PC-9 (cell line): ENCODE measurements around the gene FAM171A1. TPM values are rescaled to one million over a fixed set of nuclear protein-coding genes. Genes with fewer than 3 reads are reported as not detected.

ENCODE experiments used
- BruUV-seq: library from RNA; stranded (reverse); fragments of 400-500 nt; replicated peaks from 2 replicates; lab custom pipeline; 2021; lab: Mats Ljungman, UMichigan
- CTCF ChIA-PET: fragments of 300-600 bp; sonication (Branson Sonifier 250); formaldehyde crosslinking; loops from one replicate; lab custom pipeline; 2022; ENCODE audit warnings: antibody characterized with exemption; lab: Charles Lee
- POLR2A ChIA-PET: fragments of 300-600 bp; sonication (Branson Sonifier 250); formaldehyde crosslinking; loops from one replicate; lab custom pipeline; 2022; ENCODE audit warnings: antibody characterized with exemption; ENCODE audit not compliant: unreplicated experiment; lab: Charles Lee
- DNase-seq, 2 experiments: peaks; one replicate each; pipeline versions ENCODE4 v3.0.0 to v3.0.0-alpha.2; 2015 to 2022; ENCODE audit warnings: mixed read lengths in 1 of 2
- H2AFZ ChIP-seq: fragments of 200-600 bp; sonication (generic); 2 replicates; pipeline ENCODE4 v1.8.1; 2017; ENCODE audit warnings: antibody characterized with exemption
- H3F3A ChIP-seq: fragments of 200-600 bp; sonication (generic); 2 replicates; pipeline ENCODE4 v1.8.1; 2017; ENCODE audit warnings: antibody characterized with exemption, mild to moderate bottlenecking, low read depth; ENCODE audit not compliant: insufficient read depth
- H3K27ac ChIP-seq: fragments of 200-600 bp; sonication (generic); 2 replicates; pipeline ENCODE4 v1.6.1; 2016; ENCODE audit warnings: mixed run types
- H3K27me3 ChIP-seq: fragments of 200-600 bp; sonication (generic); 2 replicates; pipeline ENCODE4 v1.6.1; 2016; ENCODE audit warnings: low read depth, mixed run types; ENCODE audit not compliant: insufficient read depth
- H3K36me3 ChIP-seq: fragments of 200-600 bp; sonication (generic); 2 replicates; pipeline ENCODE4 v1.6.1; 2016; ENCODE audit warnings: low read depth, mixed run types
- H3K4me1 ChIP-seq: fragments of 200-600 bp; sonication (generic); replicated peaks from 2 replicates; pipeline ENCODE4 v1.6.1; 2016; ENCODE audit warnings: mixed run types; ENCODE audit not compliant: insufficient read depth
- H3K4me2 ChIP-seq: fragments of 200-600 bp; sonication (generic); 2 replicates; pipeline ENCODE4 v1.6.1; 2017; ENCODE audit warnings: mixed run types
- H3K4me3 ChIP-seq: fragments of 200-600 bp; sonication (generic); 2 replicates; pipeline ENCODE4 v1.6.1; 2016; ENCODE audit warnings: mixed run types
- H3K79me2 ChIP-seq: fragments of 200-600 bp; sonication (generic); 2 replicates; pipeline ENCODE4 v1.6.1; 2017; ENCODE audit warnings: low read depth, mixed run types
- H3K9me2 ChIP-seq: fragments of 200-600 bp; sonication (generic); 2 replicates; pipeline ENCODE4 v1.8.1; 2017; ENCODE audit warnings: mild to moderate bottlenecking; ENCODE audit not compliant: insufficient read depth
- H3K9me3 ChIP-seq: fragments of 200-600 bp; sonication (generic); 2 replicates; pipeline ENCODE4 v1.8.1; 2016; ENCODE audit warnings: low read depth; ENCODE audit not compliant: insufficient read depth
- H4K20me1 ChIP-seq: fragments of 200-600 bp; sonication (generic); 2 replicates; pipeline ENCODE4 v1.8.1; 2017; ENCODE audit not compliant: insufficient read depth
- CTCF ChIP-seq: fragments of 200-600 bp; sonication (generic); conservative IDR thresholded peaks from 2 replicates; pipeline ENCODE4 v1.6.1; 2017; ENCODE audit warnings: mixed run types, antibody characterized with exemption, mild to moderate bottlenecking, moderate library complexity
- EZH2 ChIP-seq: fragments of 200-600 bp; sonication (generic); IDR thresholded peaks from 2 replicates; pipeline ENCODE4 v1.8.0; 2017; ENCODE audit warnings: antibody characterized with exemption, low read depth
- intact Hi-C: fragments of 100-400 bp; cut with micrococcal nuclease; formaldehyde crosslinking; loops from one replicate; pipeline ENCODE4 v1.10.0; 2022; ENCODE audit not compliant: unreplicated experiment
- total RNA-seq: library from RNA; stranded (reverse); gene quantifications from 2 replicates; pipeline ENCODE4 v1.2.3, GENCODE V29; 2021

Gene FAM171A1
- total RNA-seq, 1 experiment from 2014 or later, result 3.0 TPM

GRCh38 chr10:15320522-15321203 is 50.4 kb downstream of the FAM171A1 start:
- Histone ChIP-seq H3K9me3 (no peaks in the 10 kb centered on the region), H4K20me1 (no peaks in the 10 kb centered on the region), H3F3A (no peaks in the 10 kb centered on the region), H3K27me3 (peaks cover 35% of the 10 kb centered on the region), H3K9me2 (no peaks in the 10 kb centered on the region), H3K27ac (no peak overlapping the region), H3K4me2 (no peak overlapping the region), H3K4me1 (no peaks in the 10 kb centered on the region), H3K36me3 (no peaks in the 10 kb centered on the region), H3K4me3 (no peak overlapping the region), H2AFZ (no peak overlapping the region), H3K79me2 (no peaks in the 10 kb centered on the region)
- intact Hi-C loops, result no loop called here
- no TSS peak for BruUV-seq
- TF ChIP-seq EZH2 (no peak), CTCF (no peak)
- ChIA-PET CTCF (no interaction called here), POLR2A (no interaction called here)
- DNase-seq, result no peak

GRCh38 chr10:15320118-15320517 is 51.0 kb downstream of the FAM171A1 start:
- intact Hi-C loops, result no loop called here
- no peaks in the 10 kb centered on the region for H3K79me2 ChIP-seq
- H3K4me1 ChIP-seq, result no peaks in the 10 kb centered on the region
- no peak overlapping the region for H3K27ac ChIP-seq
- H3K4me3 ChIP-seq, result no peak overlapping the region
- no peak overlapping the region for H2AFZ ChIP-seq
- no peaks in the 10 kb centered on the region for H3F3A ChIP-seq
- DNase-seq, result no peak
- H3K27me3 ChIP-seq, result peaks cover 35% of the 10 kb centered on the region
- H3K4me2 ChIP-seq, result no peak overlapping the region
- no peaks in the 10 kb centered on the region for H4K20me1 ChIP-seq
- H3K9me2 ChIP-seq, result no peaks in the 10 kb centered on the region
- no peaks in the 10 kb centered on the region for H3K36me3 ChIP-seq
- no peaks in the 10 kb centered on the region for H3K9me3 ChIP-seq
- no TSS peak for BruUV-seq
- CTCF ChIA-PET, result no interaction called here
- POLR2A ChIA-PET, result no interaction called here
- TF ChIP-seq EZH2 (no peak), CTCF (no peak)

- H4K20me1 ChIP-seq, result no peaks in the 10 kb centered on the region
- TF ChIP-seq EZH2 (no peak), CTCF (no peak)
- no peak overlapping the region for H3K4me3 ChIP-seq
- no peaks in the 10 kb centered on the region for H3K9me2 ChIP-seq
- H3K27me3 ChIP-seq, result peaks cover 40% of the 10 kb centered on the region
- no peaks in the 10 kb centered on the region for H3F3A ChIP-seq
- no peak overlapping the region for H3K27ac ChIP-seq
- DNase-seq, result no peak
- intact Hi-C loops, result no loop called here
- H3K4me1 ChIP-seq, result no peaks in the 10 kb centered on the region
- POLR2A ChIA-PET, result no interaction called here
- CTCF ChIA-PET, result no interaction called here
- H2AFZ ChIP-seq, result no peak overlapping the region
- H3K36me3 ChIP-seq, result no peaks in the 10 kb centered on the region
- no TSS peak for BruUV-seq
- H3K79me2 ChIP-seq, result no peaks in the 10 kb centered on the region
- no peaks in the 10 kb centered on the region for H3K9me3 ChIP-seq
- no peak overlapping the region for H3K4me2 ChIP-seq
Observed at GRCh38 chr10:15316871-15317464, 54.1 kb downstream of the FAM171A1 start.
